Thymus (tissue), 11 donors: Measurements from ENCODE around the gene CPT2. TPM values are rescaled to one million over a fixed set of nuclear protein-coding genes. Genes with fewer than 3 reads are reported as not detected.
A peak's percentile ranks its signal among the peaks of the same experiment; 100 is the strongest.
"Not testable (repeated sequence)": the region's sequence is repeated elsewhere in the genome, so short reads cannot be mapped to it uniquely, and the experiment has no call there.

Source experiments
- DNase-seq, 9 donors: peaks; one replicate each; pipeline ENCODE4 v3.0.0-alpha.2; 2013; ENCODE audit warnings: low spot score in 9 of 9, low read depth in 6 of 9, missing footprints in 1 of 9
- H3K27ac ChIP-seq, 2 donors: one replicate each; pipeline ENCODE4 v1.5.1; 2013; ENCODE audit warnings: control low read depth in 1 of 2, low read depth in 1 of 2, low read length in 1 of 2, mild to moderate bottlenecking in 1 of 2, moderate library complexity in 1 of 2
- H3K27me3 ChIP-seq, 2 donors: one replicate each; pipeline ENCODE4 v1.5.1; 2013; ENCODE audit warnings: low read length in 1 of 2; ENCODE audit not compliant: control insufficient read depth in 2 of 2, insufficient read depth in 1 of 2
- H3K36me3 ChIP-seq, 2 donors: one replicate each; pipeline ENCODE4 v1.5.1; 2013; ENCODE audit warnings: low read length in 1 of 2, mild to moderate bottlenecking in 1 of 2, moderate library complexity in 1 of 2; ENCODE audit not compliant: control insufficient read depth in 2 of 2, insufficient read depth in 2 of 2
- H3K4me1 ChIP-seq, 2 donors: one replicate each; pipeline ENCODE4 v1.5.1; 2013; ENCODE audit warnings: low read length in 2 of 2; ENCODE audit not compliant: control insufficient read depth in 2 of 2, insufficient read depth in 2 of 2
- H3K4me3 ChIP-seq, 2 donors: one replicate each; pipeline ENCODE4 v1.5.1; 2013; ENCODE audit warnings: low read length in 2 of 2, control low read depth in 1 of 2, mild to moderate bottlenecking in 1 of 2
- H3K9me3 ChIP-seq, 2 donors: one replicate each; pipeline ENCODE4 v1.5.1; 2013; ENCODE audit warnings: low read length in 1 of 2, mild to moderate bottlenecking in 1 of 2; ENCODE audit not compliant: control insufficient read depth in 2 of 2, insufficient read depth in 1 of 2
- WGBS: extraction: QIAGEN DNeasy Blood & Tissue Kit; methylation state at CpG from one replicate; pipeline ENCODE4 v1.1.7; 2013; 5-methylcytosine and 5-hydroxymethylcytosine counted together
- polyA plus RNA-seq: library from polyadenylated mRNA; stranded (reverse); fragments of 200-250 nt; gene quantifications from one replicate; pipeline ENCODE4 v1.2.3, GENCODE V29; 2013
- total RNA-seq: library from RNA; stranded (reverse); fragments of 120-200 nt; gene quantifications from one replicate; pipeline ENCODE4 v1.2.4, GENCODE V29; 2013
- donor health status: healthy.

Gene CPT2
- total and polyA plus RNA-seq, 2 donors = 15.5 to 17.0 TPM

GRCh38 chr1:53206083-53206685, 9.6 kb downstream of the CPT2 start:
- Histone ChIP-seq H3K36me3 (peaks cover 56 to 75% of the 10 kb centered on the region in 2 donors), H3K9me3 (peaks cover 11 to 15% of the 10 kb centered on the region in 2 donors)
- H3K27ac ChIP-seq, H3K4me1 ChIP-seq, DNase-seq, H3K27me3 ChIP-seq, H3K4me3 ChIP-seq: not testable (repeated sequence)
- 100% methylated on average over 3 of the region's 3 CpGs for WGBS

- WGBS = 99% methylated on average over 1 of the region's 1 CpG
- no peaks in the 10 kb centered on the region for H3K4me1 ChIP-seq
- H3K36me3 ChIP-seq = peaks cover 59 to 74% of the 10 kb centered on the region in 2 donors
- no peak overlapping the region for H3K27ac ChIP-seq
- DNase-seq = no peak
- peaks cover 11 to 15% of the 10 kb centered on the region in 2 donors for H3K9me3 ChIP-seq
- H3K4me3 ChIP-seq = no peak overlapping the region
- H3K27me3 ChIP-seq = no peaks in the 10 kb centered on the region
Observed at GRCh38 chr1:53206735-53207379, 10.2 kb downstream of the CPT2 start.

- peaks cover 59 to 74% of the 10 kb centered on the region in 2 donors for H3K36me3 ChIP-seq
- DNase-seq = no peak
Observed at GRCh38 chr1:53207726-53208125, 11.1 kb downstream of the CPT2 start.

GRCh38 chr1:53210352-53210751, 13.7 kb downstream of the CPT2 start:
- 97% methylated on average over 7 of the region's 7 CpGs for WGBS
- DNase-seq = no peak
- Histone ChIP-seq H3K27me3 (no peaks in the 10 kb centered on the region), H3K27ac (no peak overlapping the region), H3K9me3 (peaks cover 9 to 15% of the 10 kb centered on the region in 2 donors), H3K4me1 (no peaks in the 10 kb centered on the region), H3K4me3 (no peak overlapping the region), H3K36me3 (peaks cover 65 to 67% of the 10 kb centered on the region in 2 donors)

More at GRCh38 chr1:53207726-53208125, 11.1 kb downstream of the CPT2 start:
- Histone ChIP-seq H3K9me3 (peaks cover 11 to 15% of the 10 kb centered on the region in 2 donors), H3K4me3 (no peak overlapping the region), H3K27ac (no peak overlapping the region), H3K27me3 (no peaks in the 10 kb centered on the region), H3K4me1 (no peaks in the 10 kb centered on the region)
- WGBS = 99% methylated on average over 1 of the region's 1 CpG

- WGBS = 98% methylated on average over 11 of the region's 11 CpGs
- peaks cover 63 to 64% of the 10 kb centered on the region in 2 donors for H3K36me3 ChIP-seq
- no peak for DNase-seq
Observed at GRCh38 chr1:53210954-53211353, 14.3 kb downstream of the CPT2 start.

GRCh38 chr1:53214376-53214940, 17.8 kb downstream of the CPT2 start:
- no peak for DNase-seq
- peaks cover 54 to 57% of the 10 kb centered on the region in 2 donors for H3K36me3 ChIP-seq
- 98% methylated on average over 5 of the region's 5 CpGs for WGBS
- no peak overlapping the region for H3K27ac ChIP-seq
- H3K27me3 ChIP-seq = no peaks in the 10 kb centered on the region
- peaks cover under 1 to 2% of the 10 kb centered on the region in 2 donors for H3K4me1 ChIP-seq
- no peaks in the 10 kb centered on the region for H3K9me3 ChIP-seq
- no peak overlapping the region for H3K4me3 ChIP-seq

More at GRCh38 chr1:53210954-53211353, 14.3 kb downstream of the CPT2 start:
- Histone ChIP-seq H3K4me3 (no peak overlapping the region), H3K27ac (no peak overlapping the region), H3K4me1 (no peaks in the 10 kb centered on the region), H3K9me3 (peaks cover 6 to 9% of the 10 kb centered on the region in 2 donors), H3K27me3 (no peaks in the 10 kb centered on the region)

- WGBS = 97% methylated on average over 7 of the region's 7 CpGs
- H3K4me1 ChIP-seq = peaks cover 11% of the 10 kb centered on the region in 2 donors
- DNase-seq = no peak
- H3K27ac ChIP-seq = no peak overlapping the region
- no peaks in the 10 kb centered on the region for H3K27me3 ChIP-seq
- H3K36me3 ChIP-seq = peaks cover 29 to 30% of the 10 kb centered on the region in 2 donors
- H3K4me3 ChIP-seq = no peak overlapping the region
- no peaks in the 10 kb centered on the region for H3K9me3 ChIP-seq
Observed at GRCh38 chr1:53218201-53218600, 21.6 kb downstream of the CPT2 start.

GRCh38 chr1:53219711-53220110, 23.1 kb downstream of the CPT2 start:
- Histone ChIP-seq H3K36me3 (peaks cover 15 to 18% of the 10 kb centered on the region in 2 donors), H3K4me3 (peak overlapping the region; percentile 53 to 95), H3K9me3 (no peaks in the 10 kb centered on the region), H3K4me1 (peaks cover 11% of the 10 kb centered on the region in 2 donors), H3K27ac (peak overlapping the region; percentile 96 to 99), H3K27me3 (no peaks in the 10 kb centered on the region)
- DNase-seq = no peak
- WGBS = 55% methylated on average over 8 of the region's 8 CpGs
